Measurements from ENCODE around the gene MAD1L1. TPM values are rescaled to one million over a fixed set of nuclear protein-coding genes. Genes with fewer than 3 reads are reported as not detected.
"Not testable (repeated sequence)": the region's sequence is repeated elsewhere in the genome, so short reads cannot be mapped to it uniquely, and the experiment has no call there.

The MAD1L1 gene
- total RNA-seq, 1 donor from 2014 or later: 32.3 TPM

DNA sequence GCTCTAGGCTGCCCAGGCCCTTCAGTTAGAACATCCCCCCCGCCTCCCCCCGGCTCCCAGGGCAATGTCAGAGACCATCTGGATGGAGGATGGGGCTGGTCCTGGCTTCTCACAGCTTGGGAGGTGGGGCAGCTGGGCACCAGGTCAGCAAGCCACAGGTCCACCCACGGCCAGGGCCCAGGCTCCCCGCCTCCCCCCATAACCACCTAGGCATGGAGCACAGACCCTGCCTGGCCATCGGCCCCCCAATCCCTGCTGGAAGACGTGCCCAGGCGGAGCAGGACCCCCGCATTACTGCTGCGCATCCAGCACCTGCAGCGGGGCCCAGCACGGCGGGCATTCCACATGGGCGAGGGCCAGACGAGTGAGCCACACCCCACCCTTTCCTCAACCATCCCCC lies 393.0 kb downstream of the MAD1L1 start:
- Histone ChIP-seq H3K4me1 (ENCODE audit: insufficient read depth, low read length) (peaks cover 5% of the 10 kb centered on the region), H3K9me3 (ENCODE audit: insufficient read depth, low read depth, low read length) (peaks cover 2% of the 10 kb centered on the region), H3K9ac (ENCODE audit: low read length) (no peak overlapping the region), H4K20me1 (ENCODE audit: insufficient read depth, low read length) (no peaks in the 10 kb centered on the region), H3K27ac (ENCODE audit: low read depth, low read length) (no peak overlapping the region), H3K4me3 (ENCODE audit: insufficient read depth, low read depth, low read length) (no peak overlapping the region), H3K79me2 (ENCODE audit: insufficient read depth, low read length) (no peaks in the 10 kb centered on the region), H3K4me2 (ENCODE audit: low read length) (no peak overlapping the region), H2AFZ (ENCODE audit: low read depth, low read length) (no peak overlapping the region), H3K36me3 (ENCODE audit: insufficient read depth, low read length) (no peaks in the 10 kb centered on the region), H3K27me3 (ENCODE audit: insufficient read depth, low read length) (no peaks in the 10 kb centered on the region)
- H3K27ac Mint-ChIP-seq (ENCODE audit: unreplicated experiment): no peak overlapping the region
- no peak overlapping the region for H3K4me3 Mint-ChIP-seq (ENCODE audit: unreplicated experiment)
- H3K36me3 Mint-ChIP-seq (ENCODE audit: low read depth, unreplicated experiment): peaks cover 2% of the 10 kb centered on the region
- peaks cover 3% of the 10 kb centered on the region for H3K9me3 Mint-ChIP-seq (ENCODE audit: unreplicated experiment)
- TF ChIP-seq EZH2 (IDR thresholded peaks at IDR 0.05; ENCODE audit: insufficient read depth, low read length): no peak
- TF ChIP-seq, protein P1, sequence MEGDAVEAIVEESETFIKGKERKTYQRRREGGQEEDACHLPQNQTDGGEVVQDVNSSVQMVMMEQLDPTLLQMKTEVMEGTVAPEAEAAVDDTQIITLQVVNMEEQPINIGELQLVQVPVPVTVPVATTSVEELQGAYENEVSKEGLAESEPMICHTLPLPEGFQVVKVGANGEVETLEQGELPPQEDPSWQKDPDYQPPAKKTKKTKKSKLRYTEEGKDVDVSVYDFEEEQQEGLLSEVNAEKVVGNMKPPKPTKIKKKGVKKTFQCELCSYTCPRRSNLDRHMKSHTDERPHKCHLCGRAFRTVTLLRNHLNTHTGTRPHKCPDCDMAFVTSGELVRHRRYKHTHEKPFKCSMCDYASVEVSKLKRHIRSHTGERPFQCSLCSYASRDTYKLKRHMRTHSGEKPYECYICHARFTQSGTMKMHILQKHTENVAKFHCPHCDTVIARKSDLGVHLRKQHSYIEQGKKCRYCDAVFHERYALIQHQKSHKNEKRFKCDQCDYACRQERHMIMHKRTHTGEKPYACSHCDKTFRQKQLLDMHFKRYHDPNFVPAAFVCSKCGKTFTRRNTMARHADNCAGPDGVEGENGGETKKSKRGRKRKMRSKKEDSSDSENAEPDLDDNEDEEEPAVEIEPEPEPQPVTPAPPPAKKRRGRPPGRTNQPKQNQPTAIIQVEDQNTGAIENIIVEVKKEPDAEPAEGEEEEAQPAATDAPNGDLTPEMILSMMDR (IDR thresholded peaks at IDR 0.05; ENCODE audit: insufficient read depth, low read depth, low read length): no peak
- FAIRE-seq (no peak), DNase-seq (ENCODE audit: low read depth) (no peak)
- H3K27me3 Mint-ChIP-seq (ENCODE audit: low read depth, unreplicated experiment): no peaks in the 10 kb centered on the region
- no peaks in the 10 kb centered on the region for H3K4me1 Mint-ChIP-seq (ENCODE audit: low read depth, unreplicated experiment)

GRCh38 chr7:1838911-1839531 lies 393.7 kb downstream of the MAD1L1 start:
- H3K27ac ChIP-seq (ENCODE audit: low read depth, low read length); H3K4me2 ChIP-seq (ENCODE audit: low read length); H3K79me2 ChIP-seq (ENCODE audit: insufficient read depth, low read length); H3K4me1 ChIP-seq (ENCODE audit: insufficient read depth, low read length); H2AFZ ChIP-seq (ENCODE audit: low read depth, low read length); H3K9ac ChIP-seq (ENCODE audit: low read length); H3K4me3 Mint-ChIP-seq (ENCODE audit: unreplicated experiment); H3K4me3 ChIP-seq (ENCODE audit: insufficient read depth, low read depth, low read length); H3K36me3 ChIP-seq (ENCODE audit: insufficient read depth, low read length); H3K27me3 ChIP-seq (ENCODE audit: insufficient read depth, low read length); H3K36me3 Mint-ChIP-seq (ENCODE audit: low read depth, unreplicated experiment); H3K9me3 Mint-ChIP-seq (ENCODE audit: unreplicated experiment); H4K20me1 ChIP-seq (ENCODE audit: insufficient read depth, low read length); H3K4me1 Mint-ChIP-seq (ENCODE audit: low read depth, unreplicated experiment); H3K9me3 ChIP-seq (ENCODE audit: insufficient read depth, low read depth, low read length); H3K27ac Mint-ChIP-seq (ENCODE audit: unreplicated experiment); FAIRE-seq; H3K27me3 Mint-ChIP-seq (ENCODE audit: low read depth, unreplicated experiment); DNase-seq (ENCODE audit: low read depth): not testable (repeated sequence)

GRCh38 chr7:1838544-1838872 lies 394.2 kb downstream of the MAD1L1 start:
- H3K36me3 ChIP-seq (ENCODE audit: insufficient read depth, low read length); DNase-seq (ENCODE audit: low read depth); H3K4me1 Mint-ChIP-seq (ENCODE audit: low read depth, unreplicated experiment); H3K9ac ChIP-seq (ENCODE audit: low read length); H2AFZ ChIP-seq (ENCODE audit: low read depth, low read length); H3K27ac ChIP-seq (ENCODE audit: low read depth, low read length); H3K9me3 ChIP-seq (ENCODE audit: insufficient read depth, low read depth, low read length); H3K27me3 Mint-ChIP-seq (ENCODE audit: low read depth, unreplicated experiment); H3K4me3 ChIP-seq (ENCODE audit: insufficient read depth, low read depth, low read length); H3K36me3 Mint-ChIP-seq (ENCODE audit: low read depth, unreplicated experiment); H4K20me1 ChIP-seq (ENCODE audit: insufficient read depth, low read length); H3K4me3 Mint-ChIP-seq (ENCODE audit: unreplicated experiment); H3K27me3 ChIP-seq (ENCODE audit: insufficient read depth, low read length); H3K4me2 ChIP-seq (ENCODE audit: low read length); FAIRE-seq; H3K79me2 ChIP-seq (ENCODE audit: insufficient read depth, low read length); H3K9me3 Mint-ChIP-seq (ENCODE audit: unreplicated experiment); H3K4me1 ChIP-seq (ENCODE audit: insufficient read depth, low read length); H3K27ac Mint-ChIP-seq (ENCODE audit: unreplicated experiment): not testable (repeated sequence)

GRCh38 chr7:1837696-1838543 lies 394.8 kb downstream of the MAD1L1 start:
- not testable (repeated sequence) for H4K20me1 ChIP-seq (ENCODE audit: insufficient read depth, low read length); H3K79me2 ChIP-seq (ENCODE audit: insufficient read depth, low read length); H3K4me2 ChIP-seq (ENCODE audit: low read length); FAIRE-seq; H3K4me1 ChIP-seq (ENCODE audit: insufficient read depth, low read length); H3K9me3 ChIP-seq (ENCODE audit: insufficient read depth, low read depth, low read length); H3K4me1 Mint-ChIP-seq (ENCODE audit: low read depth, unreplicated experiment); H3K27me3 Mint-ChIP-seq (ENCODE audit: low read depth, unreplicated experiment); H3K36me3 Mint-ChIP-seq (ENCODE audit: low read depth, unreplicated experiment); H3K4me3 Mint-ChIP-seq (ENCODE audit: unreplicated experiment); H2AFZ ChIP-seq (ENCODE audit: low read depth, low read length); H3K9ac ChIP-seq (ENCODE audit: low read length); H3K9me3 Mint-ChIP-seq (ENCODE audit: unreplicated experiment); H3K27me3 ChIP-seq (ENCODE audit: insufficient read depth, low read length); H3K27ac ChIP-seq (ENCODE audit: low read depth, low read length); H3K27ac Mint-ChIP-seq (ENCODE audit: unreplicated experiment); H3K4me3 ChIP-seq (ENCODE audit: insufficient read depth, low read depth, low read length); H3K36me3 ChIP-seq (ENCODE audit: insufficient read depth, low read length)
- DNase-seq (ENCODE audit: low read depth): peak; percentile 16

DNA sequence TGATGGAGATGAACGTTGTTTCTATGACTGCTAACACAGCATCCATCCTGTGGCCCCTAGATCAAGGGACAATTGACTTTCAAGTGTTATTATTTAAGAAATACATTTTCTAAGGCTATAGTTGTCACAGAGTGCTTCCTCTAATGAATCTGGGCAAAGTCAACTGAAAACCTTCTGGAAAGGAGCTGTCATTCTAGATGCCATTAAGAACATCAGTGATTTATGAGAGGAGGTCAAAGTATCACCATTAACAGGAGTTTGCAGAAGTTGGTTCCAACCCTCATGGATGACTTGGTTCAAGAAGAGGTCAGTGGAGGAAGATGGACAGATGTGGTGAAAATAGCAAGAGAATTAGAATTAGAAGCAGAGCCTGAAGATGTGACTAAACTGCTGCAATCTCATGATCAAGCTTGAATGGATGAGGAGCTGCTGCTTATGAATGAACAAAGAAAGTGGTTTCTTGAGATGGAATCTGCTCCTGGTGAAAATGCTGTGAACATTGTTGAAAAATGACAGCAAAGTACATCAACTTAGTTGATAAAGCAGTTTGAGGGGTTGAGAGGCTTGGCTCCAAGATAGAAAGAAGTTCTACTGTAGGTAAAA lies 400.7 kb downstream of the MAD1L1 start:
- DNase-seq (ENCODE audit: low read depth): not testable (repeated sequence)

More for the DNA sequence above, 400.7 kb downstream of the MAD1L1 start:
- H3K27ac ChIP-seq (ENCODE audit: low read depth, low read length); H3K9me3 ChIP-seq (ENCODE audit: insufficient read depth, low read depth, low read length); H3K27me3 ChIP-seq (ENCODE audit: insufficient read depth, low read length); H3K4me3 ChIP-seq (ENCODE audit: insufficient read depth, low read depth, low read length); H3K36me3 ChIP-seq (ENCODE audit: insufficient read depth, low read length); H3K79me2 ChIP-seq (ENCODE audit: insufficient read depth, low read length); H3K4me3 Mint-ChIP-seq (ENCODE audit: unreplicated experiment); FAIRE-seq; H2AFZ ChIP-seq (ENCODE audit: low read depth, low read length); H3K27ac Mint-ChIP-seq (ENCODE audit: unreplicated experiment); H3K9ac ChIP-seq (ENCODE audit: low read length); H3K4me1 ChIP-seq (ENCODE audit: insufficient read depth, low read length); H3K27me3 Mint-ChIP-seq (ENCODE audit: low read depth, unreplicated experiment); H4K20me1 ChIP-seq (ENCODE audit: insufficient read depth, low read length); H3K4me1 Mint-ChIP-seq (ENCODE audit: low read depth, unreplicated experiment); H3K4me2 ChIP-seq (ENCODE audit: low read length): not testable (repeated sequence)
- H3K9me3 Mint-ChIP-seq (ENCODE audit: unreplicated experiment): peaks cover 28% of the 10 kb centered on the region
- peaks cover 14% of the 10 kb centered on the region for H3K36me3 Mint-ChIP-seq (ENCODE audit: low read depth, unreplicated experiment)
